HEK293 (cell line): ENCODE measurements around the gene DGUOK.

Experiments
- CTCF ChIA-PET: fragments of 350-600 bp; formaldehyde crosslinking; extraction: SDS; loops from one replicate; lab custom pipeline; 2021; ENCODE audit warnings: antibody characterized with exemption; lab: Yijun Ruan, JAX
- POLR2A ChIA-PET: fragments of 300-600 bp; formaldehyde crosslinking; extraction: SDS; loops from one replicate; lab custom pipeline; 2020; ENCODE audit warnings: antibody characterized with exemption, inconsistent platforms; lab: Yijun Ruan, JAX
- H3K27ac ChIP-seq: fragments of 200-500 bp; sonication (Bioruptor generic); 2 replicates; pipeline ENCODE4 v1.5.1; 2014; ENCODE audit warnings: low read depth, low read length, control low read depth, inconsistent platforms; ENCODE audit errors: extremely low read depth
- H3K36me3 ChIP-seq, 2 experiments: fragments of 200-500 bp in 1 of 2; sonication (Bioruptor generic) in 1 of 2; 1 replicate in 1 of 2; 2 replicates in 1 of 2; pipeline ENCODE4 v1.5.1; 2014 to 2017; ENCODE audit warnings: inconsistent platforms in 2 of 2, low read length in 2 of 2; ENCODE audit not compliant: control insufficient read depth in 2 of 2, insufficient read depth in 1 of 2
- H3K4me1 ChIP-seq: fragments of 200-500 bp; sonication (Bioruptor generic); 2 replicates; pipeline ENCODE4 v1.5.1; 2014; ENCODE audit warnings: mild to moderate bottlenecking, low read length, inconsistent platforms; ENCODE audit not compliant: control insufficient read depth, insufficient read depth
- H3K4me3 ChIP-seq: 2 replicates; pipeline ENCODE4 v1.5.1; 2011; ENCODE audit warnings: low read depth, mild to moderate bottlenecking, control low read depth, low read length, moderate library complexity
- H3K9me3 ChIP-seq: fragments of 200-500 bp; sonication (Bioruptor generic); 2 replicates; pipeline ENCODE4 v1.5.1; 2014; ENCODE audit warnings: low read depth, low read length, inconsistent platforms; ENCODE audit not compliant: control insufficient read depth, insufficient read depth
- OSR2 ChIP-seq: fragments of 450-650 bp; formaldehyde crosslinking; IDR thresholded peaks from 2 replicates; pipeline ENCODE4 v1.5.1; 2016; ENCODE audit warnings: missing biosample characterization, missing genetic modification characterization
- ZNF302 ChIP-seq: fragments of 450-650 bp; formaldehyde crosslinking; IDR thresholded peaks from 2 replicates; pipeline ENCODE4 v1.5.1; 2016; ENCODE audit warnings: missing biosample characterization, missing genetic modification characterization, low read depth
- ZNF391 ChIP-seq: fragments of 450-650 bp; formaldehyde crosslinking; IDR thresholded peaks from 2 replicates; pipeline ENCODE4 v1.5.1; 2016; ENCODE audit warnings: low read depth, missing biosample characterization, missing genetic modification characterization, borderline replicate concordance
- ZNF473 ChIP-seq: fragments of 450-650 bp; formaldehyde crosslinking; IDR thresholded peaks from 2 replicates; pipeline ENCODE4 v1.5.1; 2017; ENCODE audit warnings: missing biosample characterization, missing genetic modification characterization
- ZNF558 ChIP-seq: fragments of 450-650 bp; formaldehyde crosslinking; IDR thresholded peaks from 2 replicates; pipeline ENCODE4 v1.5.1; 2016; ENCODE audit warnings: missing biosample characterization, missing genetic modification characterization
- ZNF600 ChIP-seq: fragments of 450-650 bp; formaldehyde crosslinking; IDR thresholded peaks from 2 replicates; pipeline ENCODE4 v1.5.1; 2016; ENCODE audit warnings: missing biosample characterization, missing genetic modification characterization
- ZNF701 ChIP-seq: fragments of 450-650 bp; formaldehyde crosslinking; IDR thresholded peaks from 2 replicates; pipeline ENCODE4 v1.5.1; 2016; ENCODE audit warnings: missing biosample characterization, missing genetic modification characterization
- TF ChIP-seq, protein P1 (sequence below): fragments of 450-650 bp; formaldehyde crosslinking; IDR thresholded peaks from 2 replicates; pipeline ENCODE4 v1.5.0; 2017; ENCODE audit warnings: missing biosample characterization, missing genetic modification characterization, borderline replicate concordance
- TF ChIP-seq, protein P2 (sequence below): fragments of 450-650 bp; IDR thresholded peaks from 2 replicates; pipeline ENCODE4 v1.5.1; 2018; ENCODE audit warnings: missing biosample characterization, mild to moderate bottlenecking, missing genetic modification characterization
- TF ChIP-seq, protein P3 (sequence below): fragments of 450-650 bp; formaldehyde crosslinking; IDR thresholded peaks from 2 replicates; pipeline ENCODE4 v1.5.1; 2016; ENCODE audit warnings: missing biosample characterization, missing genetic modification characterization
- TF ChIP-seq, protein P4 (sequence below): fragments of 450-650 bp; formaldehyde crosslinking; IDR thresholded peaks from 2 replicates; pipeline ENCODE4 v1.5.1; 2016; ENCODE audit warnings: missing biosample characterization, missing genetic modification characterization
- TF ChIP-seq, protein P5 (sequence below): fragments of 450-650 bp; formaldehyde crosslinking; IDR thresholded peaks from 2 replicates; pipeline ENCODE4 v1.5.1; 2016; ENCODE audit warnings: missing biosample characterization, missing genetic modification characterization
- TF ChIP-seq, protein P6 (sequence below): fragments of 450-650 bp; formaldehyde crosslinking; IDR thresholded peaks from 2 replicates; pipeline ENCODE4 v1.5.1; 2017; ENCODE audit warnings: missing biosample characterization, missing genetic modification characterization

Gene DGUOK

DNA sequence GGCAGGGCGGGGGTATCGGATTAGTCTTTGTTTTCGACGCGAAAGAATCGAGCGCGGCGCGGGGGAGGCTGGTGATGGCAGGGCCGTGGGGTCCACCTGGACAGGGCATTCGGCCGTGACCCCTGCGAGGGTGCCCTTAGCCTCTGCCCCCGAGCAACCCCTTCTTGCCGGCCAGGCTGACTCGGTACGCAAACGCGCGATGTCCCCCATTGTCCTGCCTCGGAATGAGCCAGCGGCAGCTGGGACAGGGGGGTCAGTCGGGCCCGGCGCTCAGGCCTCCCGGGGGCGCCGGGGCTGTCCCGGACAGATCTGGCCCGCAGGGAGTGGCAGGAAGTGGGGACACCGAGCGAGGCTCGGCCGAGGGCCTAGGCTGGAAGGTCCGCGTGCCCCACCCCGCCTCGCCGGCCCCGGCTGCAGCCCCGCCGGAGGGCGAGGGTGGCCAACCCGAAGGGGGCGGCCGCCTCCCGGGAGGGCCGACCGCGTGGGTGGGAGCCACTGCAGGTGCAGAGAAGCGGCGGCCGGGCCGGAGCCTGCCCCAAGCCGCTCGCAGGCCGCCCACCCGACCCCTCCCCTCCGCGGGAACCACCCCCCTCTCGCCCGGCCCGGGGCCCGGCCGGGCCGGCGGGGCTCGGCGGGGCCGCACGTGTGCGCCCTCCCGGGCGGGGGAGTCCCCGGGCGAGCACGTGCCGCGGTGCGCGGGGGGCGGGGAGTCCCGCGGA is 57.7 kb downstream of the DGUOK start, which contains the start of gene TET3 (continued):
- TF ChIP-seq, protein P1, sequence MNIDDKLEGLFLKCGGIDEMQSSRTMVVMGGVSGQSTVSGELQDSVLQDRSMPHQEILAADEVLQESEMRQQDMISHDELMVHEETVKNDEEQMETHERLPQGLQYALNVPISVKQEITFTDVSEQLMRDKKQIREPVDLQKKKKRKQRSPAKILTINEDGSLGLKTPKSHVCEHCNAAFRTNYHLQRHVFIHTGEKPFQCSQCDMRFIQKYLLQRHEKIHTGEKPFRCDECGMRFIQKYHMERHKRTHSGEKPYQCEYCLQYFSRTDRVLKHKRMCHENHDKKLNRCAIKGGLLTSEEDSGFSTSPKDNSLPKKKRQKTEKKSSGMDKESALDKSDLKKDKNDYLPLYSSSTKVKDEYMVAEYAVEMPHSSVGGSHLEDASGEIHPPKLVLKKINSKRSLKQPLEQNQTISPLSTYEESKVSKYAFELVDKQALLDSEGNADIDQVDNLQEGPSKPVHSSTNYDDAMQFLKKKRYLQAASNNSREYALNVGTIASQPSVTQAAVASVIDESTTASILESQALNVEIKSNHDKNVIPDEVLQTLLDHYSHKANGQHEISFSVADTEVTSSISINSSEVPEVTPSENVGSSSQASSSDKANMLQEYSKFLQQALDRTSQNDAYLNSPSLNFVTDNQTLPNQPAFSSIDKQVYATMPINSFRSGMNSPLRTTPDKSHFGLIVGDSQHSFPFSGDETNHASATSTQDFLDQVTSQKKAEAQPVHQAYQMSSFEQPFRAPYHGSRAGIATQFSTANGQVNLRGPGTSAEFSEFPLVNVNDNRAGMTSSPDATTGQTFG (tag by site-specific recombination), result no peak
- TF ChIP-seq, protein P2, sequence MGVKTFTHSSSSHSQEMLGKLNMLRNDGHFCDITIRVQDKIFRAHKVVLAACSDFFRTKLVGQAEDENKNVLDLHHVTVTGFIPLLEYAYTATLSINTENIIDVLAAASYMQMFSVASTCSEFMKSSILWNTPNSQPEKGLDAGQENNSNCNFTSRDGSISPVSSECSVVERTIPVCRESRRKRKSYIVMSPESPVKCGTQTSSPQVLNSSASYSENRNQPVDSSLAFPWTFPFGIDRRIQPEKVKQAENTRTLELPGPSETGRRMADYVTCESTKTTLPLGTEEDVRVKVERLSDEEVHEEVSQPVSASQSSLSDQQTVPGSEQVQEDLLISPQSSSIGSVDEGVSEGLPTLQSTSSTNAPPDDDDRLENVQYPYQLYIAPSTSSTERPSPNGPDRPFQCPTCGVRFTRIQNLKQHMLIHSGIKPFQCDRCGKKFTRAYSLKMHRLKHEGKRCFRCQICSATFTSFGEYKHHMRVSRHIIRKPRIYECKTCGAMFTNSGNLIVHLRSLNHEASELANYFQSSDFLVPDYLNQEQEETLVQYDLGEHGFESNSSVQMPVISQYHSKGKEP (tag by site-specific recombination), result no peak
- TF ChIP-seq ZNF391 (tag by site-specific recombination), result no peak

DNA sequence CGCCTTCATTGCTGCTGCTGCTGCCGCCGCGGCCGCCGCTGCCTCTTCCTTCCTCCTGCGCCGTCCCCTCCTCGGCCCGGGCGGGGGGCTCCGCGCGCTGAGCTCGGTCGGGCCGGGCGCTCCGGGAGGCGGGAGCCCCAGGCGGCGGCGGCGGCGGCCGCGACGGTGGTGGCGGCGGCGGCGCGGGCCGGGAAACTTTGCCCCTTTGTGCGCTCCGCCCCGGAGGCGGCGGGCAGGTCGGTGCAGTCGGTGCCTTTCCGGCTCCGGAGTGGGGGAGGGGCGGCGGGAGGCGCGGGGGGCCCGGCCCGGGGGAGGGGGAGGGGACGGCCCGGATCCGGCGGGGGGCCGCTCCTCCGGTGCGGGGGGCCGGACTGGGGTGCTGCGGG is 58.2 kb downstream of the DGUOK start:
- POLR2A ChIA-PET, result interaction anchor here (1.0 to 2.5 kb wide), 2 partner anchors 18 to 135 kb away, joined by 4 to 10 read pairs; no protein-coding TSS in a partner anchor
- peaks cover 18% of the 10 kb centered on the region for H3K4me1 ChIP-seq
- H3K4me3 ChIP-seq, result peak overlapping the region; percentile 51
- no peaks in the 10 kb centered on the region for H3K9me3 ChIP-seq
- CTCF ChIA-PET, result no interaction called here
- peak overlapping the region; percentile 69; the same call in 1 of the 2 replicates for H3K27ac ChIP-seq
- peaks cover 0 to 33% of the 10 kb centered on the region in 2 experiments; a peak in 1 of 3 replicates for H3K36me3 ChIP-seq
- TF ChIP-seq ZNF600 (tag by site-specific recombination) (no peak), ZNF558 (tag by site-specific recombination) (no peak), ZNF701 (no peak), ZNF302 (tag by site-specific recombination) (no peak), ZNF473 (no peak), OSR2 (tag by site-specific recombination) (no peak)
- TF ChIP-seq, protein P3, sequence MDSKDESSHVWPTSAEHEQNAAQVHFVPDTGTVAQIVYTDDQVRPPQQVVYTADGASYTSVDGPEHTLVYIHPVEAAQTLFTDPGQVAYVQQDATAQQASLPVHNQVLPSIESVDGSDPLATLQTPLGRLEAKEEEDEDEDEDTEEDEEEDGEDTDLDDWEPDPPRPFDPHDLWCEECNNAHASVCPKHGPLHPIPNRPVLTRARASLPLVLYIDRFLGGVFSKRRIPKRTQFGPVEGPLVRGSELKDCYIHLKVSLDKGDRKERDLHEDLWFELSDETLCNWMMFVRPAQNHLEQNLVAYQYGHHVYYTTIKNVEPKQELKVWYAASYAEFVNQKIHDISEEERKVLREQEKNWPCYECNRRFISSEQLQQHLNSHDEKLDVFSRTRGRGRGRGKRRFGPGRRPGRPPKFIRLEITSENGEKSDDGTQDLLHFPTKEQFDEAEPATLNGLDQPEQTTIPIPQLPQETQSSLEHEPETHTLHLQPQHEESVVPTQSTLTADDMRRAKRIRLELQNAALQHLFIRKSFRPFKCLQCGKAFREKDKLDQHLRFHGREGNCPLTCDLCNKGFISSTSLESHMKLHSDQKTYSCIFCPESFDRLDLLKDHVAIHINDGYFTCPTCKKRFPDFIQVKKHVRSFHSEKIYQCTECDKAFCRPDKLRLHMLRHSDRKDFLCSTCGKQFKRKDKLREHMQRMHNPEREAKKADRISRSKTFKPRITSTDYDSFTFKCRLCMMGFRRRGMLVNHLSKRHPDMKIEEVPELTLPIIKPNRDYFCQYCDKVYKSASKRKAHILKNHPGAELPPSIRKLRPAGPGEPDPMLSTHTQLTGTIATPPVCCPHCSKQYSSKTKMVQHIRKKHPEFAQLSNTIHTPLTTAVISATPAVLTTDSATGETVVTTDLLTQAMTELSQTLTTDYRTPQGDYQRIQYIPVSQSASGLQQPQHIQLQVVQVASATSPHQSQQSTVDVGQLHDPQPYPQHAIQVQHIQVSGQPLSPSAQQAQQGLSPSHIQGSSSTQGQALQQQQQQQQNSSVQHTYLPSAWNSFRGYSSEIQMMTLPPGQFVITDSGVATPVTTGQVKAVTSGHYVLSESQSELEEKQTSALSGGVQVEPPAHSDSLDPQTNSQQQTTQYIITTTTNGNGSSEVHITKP (tag by site-specific recombination), result no peak
- TF ChIP-seq, protein P4, sequence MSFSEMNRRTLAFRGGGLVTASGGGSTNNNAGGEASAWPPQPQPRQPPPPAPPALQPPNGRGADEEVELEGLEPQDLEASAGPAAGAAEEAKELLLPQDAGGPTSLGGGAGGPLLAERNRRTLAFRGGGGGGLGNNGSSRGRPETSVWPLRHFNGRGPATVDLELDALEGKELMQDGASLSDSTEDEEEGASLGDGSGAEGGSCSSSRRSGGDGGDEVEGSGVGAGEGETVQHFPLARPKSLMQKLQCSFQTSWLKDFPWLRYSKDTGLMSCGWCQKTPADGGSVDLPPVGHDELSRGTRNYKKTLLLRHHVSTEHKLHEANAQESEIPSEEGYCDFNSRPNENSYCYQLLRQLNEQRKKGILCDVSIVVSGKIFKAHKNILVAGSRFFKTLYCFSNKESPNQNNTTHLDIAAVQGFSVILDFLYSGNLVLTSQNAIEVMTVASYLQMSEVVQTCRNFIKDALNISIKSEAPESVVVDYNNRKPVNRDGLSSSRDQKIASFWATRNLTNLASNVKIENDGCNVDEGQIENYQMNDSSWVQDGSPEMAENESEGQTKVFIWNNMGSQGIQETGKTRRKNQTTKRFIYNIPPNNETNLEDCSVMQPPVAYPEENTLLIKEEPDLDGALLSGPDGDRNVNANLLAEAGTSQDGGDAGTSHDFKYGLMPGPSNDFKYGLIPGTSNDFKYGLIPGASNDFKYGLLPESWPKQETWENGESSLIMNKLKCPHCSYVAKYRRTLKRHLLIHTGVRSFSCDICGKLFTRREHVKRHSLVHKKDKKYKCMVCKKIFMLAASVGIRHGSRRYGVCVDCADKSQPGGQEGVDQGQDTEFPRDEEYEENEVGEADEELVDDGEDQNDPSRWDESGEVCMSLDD (tag by site-specific recombination), result no peak
- TF ChIP-seq, protein P5, sequence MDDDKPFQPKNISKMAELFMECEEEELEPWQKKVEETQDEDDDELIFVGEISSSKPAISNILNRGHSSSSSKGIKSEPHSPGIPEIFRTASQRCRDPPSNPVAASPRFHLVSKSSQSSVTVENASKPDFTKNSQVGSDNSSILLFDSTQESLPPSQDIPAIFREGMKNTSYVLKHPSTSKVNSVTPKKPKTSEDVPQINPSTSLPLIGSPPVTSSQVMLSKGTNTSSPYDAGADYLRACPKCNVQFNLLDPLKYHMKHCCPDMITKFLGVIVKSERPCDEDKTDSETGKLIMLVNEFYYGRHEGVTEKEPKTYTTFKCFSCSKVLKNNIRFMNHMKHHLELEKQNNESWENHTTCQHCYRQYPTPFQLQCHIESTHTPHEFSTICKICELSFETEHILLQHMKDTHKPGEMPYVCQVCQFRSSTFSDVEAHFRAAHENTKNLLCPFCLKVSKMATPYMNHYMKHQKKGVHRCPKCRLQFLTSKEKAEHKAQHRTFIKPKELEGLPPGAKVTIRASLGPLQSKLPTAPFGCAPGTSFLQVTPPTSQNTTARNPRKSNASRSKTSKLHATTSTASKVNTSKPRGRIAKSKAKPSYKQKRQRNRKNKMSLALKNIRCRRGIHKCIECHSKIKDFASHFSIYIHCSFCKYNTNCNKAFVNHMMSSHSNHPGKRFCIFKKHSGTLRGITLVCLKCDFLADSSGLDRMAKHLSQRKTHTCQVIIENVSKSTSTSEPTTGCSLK (tag by site-specific recombination), result no peak
- TF ChIP-seq, protein P6, sequence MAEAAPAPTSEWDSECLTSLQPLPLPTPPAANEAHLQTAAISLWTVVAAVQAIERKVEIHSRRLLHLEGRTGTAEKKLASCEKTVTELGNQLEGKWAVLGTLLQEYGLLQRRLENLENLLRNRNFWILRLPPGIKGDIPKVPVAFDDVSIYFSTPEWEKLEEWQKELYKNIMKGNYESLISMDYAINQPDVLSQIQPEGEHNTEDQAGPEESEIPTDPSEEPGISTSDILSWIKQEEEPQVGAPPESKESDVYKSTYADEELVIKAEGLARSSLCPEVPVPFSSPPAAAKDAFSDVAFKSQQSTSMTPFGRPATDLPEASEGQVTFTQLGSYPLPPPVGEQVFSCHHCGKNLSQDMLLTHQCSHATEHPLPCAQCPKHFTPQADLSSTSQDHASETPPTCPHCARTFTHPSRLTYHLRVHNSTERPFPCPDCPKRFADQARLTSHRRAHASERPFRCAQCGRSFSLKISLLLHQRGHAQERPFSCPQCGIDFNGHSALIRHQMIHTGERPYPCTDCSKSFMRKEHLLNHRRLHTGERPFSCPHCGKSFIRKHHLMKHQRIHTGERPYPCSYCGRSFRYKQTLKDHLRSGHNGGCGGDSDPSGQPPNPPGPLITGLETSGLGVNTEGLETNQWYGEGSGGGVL, result no peak
